Activated CD8-positive, alpha-beta memory T cell treated with anti-CD3 and anti-CD28 coated beads for 4 hours (primary cell): ENCODE results near the gene TNIK.

Experiments
- DNase-seq, 2 donors: peaks; one replicate each; pipeline ENCODE4 v3.0.0-alpha.2; 2020; ENCODE audit warnings: low read depth in 2 of 2

Gene TNIK

GRCh38 chr3:171340434-171340833 lies 119.8 kb downstream of the TNIK start:
- no peak for DNase-seq

GRCh38 chr3:171339598-171339997 lies 120.6 kb downstream of the TNIK start:
- no peak for DNase-seq

- DNase-seq = no peak
Measured at GRCh38 chr3:171336406-171336805, 123.8 kb downstream of the TNIK start.

- no peak for DNase-seq
Measured at GRCh38 chr3:171335559-171335958, 124.6 kb downstream of the TNIK start.

GRCh38 chr3:171334465-171334811 lies 125.8 kb downstream of the TNIK start:
- DNase-seq = no peak

GRCh38 chr3:171333784-171334464 lies 126.3 kb downstream of the TNIK start:
- DNase-seq = no peak

- no peak for DNase-seq
Measured at GRCh38 chr3:171330938-171331337, 129.3 kb downstream of the TNIK start.

- no peak for DNase-seq
Measured at GRCh38 chr3:171329746-171330145, 130.5 kb downstream of the TNIK start.

GRCh38 chr3:171328419-171329082 lies 131.7 kb downstream of the TNIK start:
- DNase-seq = no peak

GRCh38 chr3:171327441-171328174 lies 132.6 kb downstream of the TNIK start:
- DNase-seq = no peak

GRCh38 chr3:171326717-171327440 lies 133.3 kb downstream of the TNIK start:
- DNase-seq = no peak

GRCh38 chr3:171323938-171324536 lies 136.2 kb downstream of the TNIK start:
- DNase-seq = no peak

- no peak for DNase-seq
Measured at GRCh38 chr3:171321559-171322360, 138.4 kb downstream of the TNIK start.

GRCh38 chr3:171320750-171321558 lies 139.3 kb downstream of the TNIK start:
- DNase-seq = no peak

GRCh38 chr3:171317171-171317570 lies 143.0 kb downstream of the TNIK start:
- DNase-seq = no peak

- DNase-seq = no peak
Measured at GRCh38 chr3:171315919-171316318, 144.3 kb downstream of the TNIK start.

GRCh38 chr3:171315101-171315500 lies 145.1 kb downstream of the TNIK start:
- no peak for DNase-seq

GRCh38 chr3:171314341-171314740 lies 145.9 kb downstream of the TNIK start:
- no peak for DNase-seq

GRCh38 chr3:171313702-171314101 lies 146.5 kb downstream of the TNIK start:
- no peak for DNase-seq

GRCh38 chr3:171312741-171313140 lies 147.5 kb downstream of the TNIK start:
- no peak for DNase-seq
